A549 (cell line): ENCODE data around the gene CCNB1IP1. TPM values are rescaled to one million over a fixed set of nuclear protein-coding genes. Genes with fewer than 3 reads are reported as not detected.

Experiments
- ATAC-seq, 2 experiments: fragments of 200-7000 bp in 1 of 2; fragments of >200 bp in 1 of 2; cut with Nextera tagmentation in 1 of 2; cut with Tn5 transposase in 1 of 2; 3 replicates each; pipeline versions ENCODE4 v1.8.0 to v1.9.1; 2018 to 2020; ENCODE audit warnings: mild to moderate bottlenecking in 1 of 2, moderate library complexity in 1 of 2
- CTCF ChIA-PET: fragments of 300-600 bp; sonication (Branson Sonifier 250); formaldehyde crosslinking; extraction: SDS; loops from one replicate; lab custom pipeline; 2021; ENCODE audit warnings: antibody characterized with exemption, inconsistent platforms; lab: Yijun Ruan, JAX
- POLR2A ChIA-PET: fragments of 350-600 bp; formaldehyde crosslinking; extraction: SDS; loops from one replicate; lab custom pipeline; 2021; ENCODE audit warnings: antibody characterized with exemption, inconsistent platforms; lab: Yijun Ruan, JAX
- DNase-seq, 2 experiments: peaks; one replicate each; pipeline versions ENCODE4 v3.0.0 to v3.0.0-alpha.2; 2011 to 2016; ENCODE audit warnings: low read depth in 1 of 2, low spot score in 1 of 2
- FAIRE-seq: peaks from 2 replicates; lab custom pipeline; 2011; peaks lifted over from hg19 to GRCh38; lab: Jason Lieb, UNC
- H3K27ac ChIP-seq, 2 experiments: fragments of >200 bp; sonication (Bioruptor Twin); formaldehyde crosslinking; 3 replicates each; pipeline ENCODE4 v1.5.1; 2016 to 2017
- H3K4me1 ChIP-seq: fragments of >200 bp; sonication (Bioruptor Twin); formaldehyde crosslinking; 3 replicates; pipeline ENCODE4 v1.6.1; 2016
- H3K4me2 ChIP-seq: fragments of >200 bp; sonication (Bioruptor Twin); formaldehyde crosslinking; 3 replicates; pipeline ENCODE4 v1.6.1; 2016
- H3K4me3 ChIP-seq: fragments of >200 bp; sonication (Bioruptor Twin); formaldehyde crosslinking; 3 replicates; pipeline ENCODE4 v1.5.1; 2016
- H3K9me3 ChIP-seq: fragments of >200 bp; sonication (Bioruptor Twin); formaldehyde crosslinking; 3 replicates; pipeline ENCODE4 v1.6.1; 2016
- CBX2 ChIP-seq: fragments of 200-600 bp; sonication (generic); IDR thresholded peaks from 2 replicates; pipeline ENCODE4 v1.6.1; 2016; ENCODE audit warnings: low read depth, mild to moderate bottlenecking, borderline replicate concordance
- CEBPB ChIP-seq, 2 experiments: fragments of >200 bp in 1 of 2; sonication (Bioruptor Twin) in 1 of 2; formaldehyde crosslinking in 1 of 2; IDR thresholded peaks; 2 replicates each; pipeline ENCODE4 v1.6.1; 2012 to 2016
- CHD2 ChIP-seq: fragments of 150-350 bp; IDR thresholded peaks from 2 replicates; pipeline ENCODE4 v1.6.1; 2014; ENCODE audit warnings: low read length; ENCODE audit not compliant: partially characterized antibody
- EHMT2 ChIP-seq: fragments of 200-600 bp; sonication (generic); IDR thresholded peaks from 2 replicates; pipeline ENCODE4 v1.6.1; 2016; ENCODE audit warnings: antibody characterized with exemption, low read depth, mild to moderate bottlenecking, moderate library complexity
- EP300 ChIP-seq, 2 experiments: fragments of >200 bp; sonication (Bioruptor Twin); formaldehyde crosslinking; IDR thresholded peaks; 2 replicates in 1 of 2; 3 replicates in 1 of 2; pipeline ENCODE4 v1.6.1; 2016 to 2017
- FOSB ChIP-seq: fragments of 250-450 bp; sonication (Bioruptor Pico); IDR thresholded peaks from 2 replicates; pipeline ENCODE4 v1.5.0; 2020; ENCODE audit warnings: mild to moderate bottlenecking, moderate library complexity
- FOXS1 ChIP-seq: fragments of 250-450 bp; sonication (Bioruptor Pico); IDR thresholded peaks from 2 replicates; pipeline ENCODE4 v1.5.0; 2020; ENCODE audit warnings: mild to moderate bottlenecking, moderate library complexity
- GATA3 ChIP-seq: IDR thresholded peaks from 2 replicates; pipeline ENCODE4 v1.6.1; 2012; ENCODE audit warnings: borderline replicate concordance
- HDAC2 ChIP-seq: fragments of 200-600 bp; sonication (generic); IDR thresholded peaks from 2 replicates; pipeline ENCODE4 v1.6.1; 2016
- HOXB13 ChIP-seq: fragments of 250-450 bp; sonication (Bioruptor Pico); IDR thresholded peaks from 2 replicates; pipeline ENCODE4 v1.5.0; 2020; ENCODE audit warnings: low read depth, mild to moderate bottlenecking, moderate library complexity
- JUN ChIP-seq, 2 experiments: fragments of >200 bp; sonication (Bioruptor Twin); formaldehyde crosslinking; IDR thresholded peaks; 2 replicates in 1 of 2; 3 replicates in 1 of 2; pipeline ENCODE4 v1.6.1; 2016 to 2017
- KDM1A ChIP-seq: fragments of 200-600 bp; sonication (generic); IDR thresholded peaks from 2 replicates; pipeline ENCODE4 v1.6.1; 2016; ENCODE audit warnings: low read depth, mild to moderate bottlenecking
- MAFK ChIP-seq: fragments of 450-650 bp; IDR thresholded peaks from 2 replicates; pipeline ENCODE4 v1.6.1; 2014; ENCODE audit not compliant: partially characterized antibody
- NFE2L2 ChIP-seq: fragments of 150-350 bp; conservative IDR thresholded peaks from 2 replicates; pipeline ENCODE4 v1.6.1; 2014; ENCODE audit warnings: low read length
- PHF8 ChIP-seq: fragments of 200-600 bp; sonication (generic); IDR thresholded peaks from 2 replicates; pipeline ENCODE4 v1.6.1; 2016; ENCODE audit warnings: low read depth, mild to moderate bottlenecking, antibody characterized with exemption, moderate library complexity, borderline replicate concordance
- POLR2A ChIP-seq: IDR thresholded peaks from 2 replicates; pipeline ENCODE4 v1.6.1; 2012; ENCODE audit warnings: mild to moderate bottlenecking, low read length
- RARB ChIP-seq: fragments of 250-450 bp; sonication (Bioruptor Pico); IDR thresholded peaks from 2 replicates; pipeline ENCODE4 v1.8.0; 2021; ENCODE audit warnings: mild to moderate bottlenecking, moderate library complexity
- RFX5 ChIP-seq: fragments of 450-650 bp; IDR thresholded peaks from 2 replicates; pipeline ENCODE4 v1.7.1; 2014; ENCODE audit warnings: antibody characterized with exemption, mild to moderate bottlenecking, moderate library complexity
- RNF2 ChIP-seq: fragments of 200-600 bp; sonication (generic); IDR thresholded peaks from 2 replicates; pipeline ENCODE4 v1.6.1; 2016; ENCODE audit warnings: low read depth, mild to moderate bottlenecking, antibody characterized with exemption, moderate library complexity, borderline replicate concordance
- SMC3 ChIP-seq: fragments of >200 bp; sonication (Bioruptor Twin); formaldehyde crosslinking; IDR thresholded peaks from 3 replicates; pipeline ENCODE4 v1.6.1; 2018; ENCODE audit warnings: inconsistent platforms
- SREBF2 ChIP-seq: fragments of 450-650 bp; IDR thresholded peaks from 2 replicates; pipeline ENCODE4 v1.6.1; 2014; ENCODE audit warnings: mild to moderate bottlenecking, moderate library complexity
- TFCP2L1 ChIP-seq: fragments of 250-450 bp; sonication (Bioruptor Pico); IDR thresholded peaks from 2 replicates; pipeline ENCODE4 v1.5.0; 2021; ENCODE audit warnings: mild to moderate bottlenecking
- ZFP36 ChIP-seq: fragments of 450-650 bp; IDR thresholded peaks from 2 replicates; pipeline ENCODE4 v1.6.1; 2014; ENCODE audit warnings: borderline replicate concordance; ENCODE audit not compliant: partially characterized antibody
- ZNF302 ChIP-seq: fragments of 250-450 bp; sonication (Bioruptor Pico); IDR thresholded peaks from 2 replicates; pipeline ENCODE4 v1.9.0; 2021; ENCODE audit warnings: inconsistent platforms, mild to moderate bottlenecking, moderate library complexity
- WGBS: methylation state at CpG from one replicate; pipeline ENCODE4 v1.1.6; 2017; ENCODE audit errors: missing lambda C conversion rate; 5-methylcytosine and 5-hydroxymethylcytosine counted together
- polyA plus RNA-seq, 4 experiments: library from polyadenylated mRNA; depleted of rRNA in 3 of 4; stranded (reverse); fragments of >200 nt; fragmentation: RNase III in 1 of 4; extraction: RNeasy Plus Mini Kit Qiagen cat#74134 plus additional on column Dnase treatment in 1 of 4; gene quantifications; 2 replicates in 3 of 4; 3 replicates in 1 of 4; pipeline ENCODE4 v1.2.3, GENCODE V29; 2011 to 2017
- TF ChIP-seq, protein P1 (sequence below): IDR thresholded peaks from 2 replicates; pipeline ENCODE4 v1.6.1; 2012; ENCODE audit warnings: low read depth, borderline replicate concordance
- TF ChIP-seq, protein P2 (sequence below): IDR thresholded peaks from 2 replicates; pipeline ENCODE4 v1.6.1; 2012
- TF ChIP-seq, protein P3 (sequence below): fragments of >200 bp; sonication (Bioruptor Twin); formaldehyde crosslinking; IDR thresholded peaks from 3 replicates; pipeline ENCODE4 v1.5.1; 2016
- TF ChIP-seq, protein P4 (sequence below): fragments of >200 bp; sonication (Bioruptor Twin); formaldehyde crosslinking; IDR thresholded peaks from 2 replicates; pipeline ENCODE4 v1.6.1; 2016
- TF ChIP-seq, protein P5 (sequence below): fragments of 150-350 bp; IDR thresholded peaks from 2 replicates; pipeline ENCODE4 v1.6.1; 2014; ENCODE audit warnings: low read depth, mild to moderate bottlenecking, low read length
- TF ChIP-seq, protein P6 (sequence below): fragments of 200-600 bp; sonication (generic); IDR thresholded peaks from 2 replicates; pipeline ENCODE4 v1.6.1; 2016; ENCODE audit warnings: antibody characterized with exemption, mild to moderate bottlenecking, moderate library complexity

Gene CCNB1IP1
- polyA plus RNA-seq, 2 of the 4 experiments (the other 2 are of a cell fraction): 30.8 to 121 TPM

DNA sequence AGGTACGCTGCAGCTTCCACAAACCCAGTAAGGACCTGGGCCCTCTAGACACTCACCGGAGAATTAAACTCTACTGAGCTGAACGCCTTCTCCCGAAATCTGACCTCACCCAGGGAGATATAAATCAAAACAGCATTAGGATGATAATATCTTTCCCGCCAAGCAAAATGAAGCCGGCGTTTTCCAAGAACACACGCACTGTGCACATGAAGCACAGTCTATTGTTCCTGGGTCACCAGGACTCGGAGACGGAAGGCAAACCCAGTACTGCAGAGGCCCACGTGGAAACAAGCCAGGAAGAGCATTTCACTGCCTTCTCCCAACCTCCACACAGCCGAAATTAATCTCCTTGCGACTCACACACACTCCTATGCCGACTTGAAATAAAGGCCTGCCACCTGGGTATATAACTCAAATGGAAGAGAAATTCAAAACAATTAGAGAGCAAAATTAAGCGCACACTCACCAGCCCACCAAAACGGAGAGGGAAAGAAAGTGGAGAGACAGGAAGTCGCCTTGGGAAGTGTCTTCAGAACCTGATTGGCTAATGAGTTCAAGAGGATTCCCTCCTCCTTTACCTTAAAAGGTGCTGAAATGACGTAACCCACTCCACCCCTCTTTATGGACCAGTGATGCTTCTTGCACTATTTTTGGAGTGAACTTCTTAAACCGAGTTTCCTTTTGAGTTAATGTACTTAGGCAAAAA lies at the start of gene CCNB1IP1 (continued):
- TF ChIP-seq, protein P1, sequence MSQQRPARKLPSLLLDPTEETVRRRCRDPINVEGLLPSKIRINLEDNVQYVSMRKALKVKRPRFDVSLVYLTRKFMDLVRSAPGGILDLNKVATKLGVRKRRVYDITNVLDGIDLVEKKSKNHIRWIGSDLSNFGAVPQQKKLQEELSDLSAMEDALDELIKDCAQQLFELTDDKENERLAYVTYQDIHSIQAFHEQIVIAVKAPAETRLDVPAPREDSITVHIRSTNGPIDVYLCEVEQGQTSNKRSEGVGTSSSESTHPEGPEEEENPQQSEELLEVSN: peak; percentile 35; the same call in 1 of the 2 replicates
- TF ChIP-seq SREBF2: no peak
- TF ChIP-seq FOSB (CRISPR knock-in tag): no peak
- no peak for TF ChIP-seq RARB (CRISPR knock-in tag)
- peak in 1 of 2 experiments; percentile 65; a peak in 2 of 4 replicates for TF ChIP-seq CEBPB (IDR thresholded peaks at IDR 0.05)
- no peak for TF ChIP-seq GATA3
- TF ChIP-seq RNF2: no peak
- TF ChIP-seq MAFK: peak; percentile 17
- TF ChIP-seq CBX2: no peak
- TF ChIP-seq, protein P2, sequence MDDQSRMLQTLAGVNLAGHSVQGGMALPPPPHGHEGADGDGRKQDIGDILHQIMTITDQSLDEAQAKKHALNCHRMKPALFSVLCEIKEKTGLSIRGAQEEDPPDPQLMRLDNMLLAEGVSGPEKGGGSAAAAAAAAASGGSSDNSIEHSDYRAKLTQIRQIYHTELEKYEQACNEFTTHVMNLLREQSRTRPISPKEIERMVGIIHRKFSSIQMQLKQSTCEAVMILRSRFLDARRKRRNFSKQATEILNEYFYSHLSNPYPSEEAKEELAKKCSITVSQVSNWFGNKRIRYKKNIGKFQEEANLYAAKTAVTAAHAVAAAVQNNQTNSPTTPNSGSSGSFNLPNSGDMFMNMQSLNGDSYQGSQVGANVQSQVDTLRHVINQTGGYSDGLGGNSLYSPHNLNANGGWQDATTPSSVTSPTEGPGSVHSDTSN: no peak
- no peak for TF ChIP-seq EP300 (IDR thresholded peaks at IDR 0.05)
- TF ChIP-seq, protein P3, sequence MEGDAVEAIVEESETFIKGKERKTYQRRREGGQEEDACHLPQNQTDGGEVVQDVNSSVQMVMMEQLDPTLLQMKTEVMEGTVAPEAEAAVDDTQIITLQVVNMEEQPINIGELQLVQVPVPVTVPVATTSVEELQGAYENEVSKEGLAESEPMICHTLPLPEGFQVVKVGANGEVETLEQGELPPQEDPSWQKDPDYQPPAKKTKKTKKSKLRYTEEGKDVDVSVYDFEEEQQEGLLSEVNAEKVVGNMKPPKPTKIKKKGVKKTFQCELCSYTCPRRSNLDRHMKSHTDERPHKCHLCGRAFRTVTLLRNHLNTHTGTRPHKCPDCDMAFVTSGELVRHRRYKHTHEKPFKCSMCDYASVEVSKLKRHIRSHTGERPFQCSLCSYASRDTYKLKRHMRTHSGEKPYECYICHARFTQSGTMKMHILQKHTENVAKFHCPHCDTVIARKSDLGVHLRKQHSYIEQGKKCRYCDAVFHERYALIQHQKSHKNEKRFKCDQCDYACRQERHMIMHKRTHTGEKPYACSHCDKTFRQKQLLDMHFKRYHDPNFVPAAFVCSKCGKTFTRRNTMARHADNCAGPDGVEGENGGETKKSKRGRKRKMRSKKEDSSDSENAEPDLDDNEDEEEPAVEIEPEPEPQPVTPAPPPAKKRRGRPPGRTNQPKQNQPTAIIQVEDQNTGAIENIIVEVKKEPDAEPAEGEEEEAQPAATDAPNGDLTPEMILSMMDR: no peak
- no peak for TF ChIP-seq CHD2
- TF ChIP-seq PHF8: peak; percentile 57; the same call in 1 of the 2 replicates
- TF ChIP-seq, protein P4, sequence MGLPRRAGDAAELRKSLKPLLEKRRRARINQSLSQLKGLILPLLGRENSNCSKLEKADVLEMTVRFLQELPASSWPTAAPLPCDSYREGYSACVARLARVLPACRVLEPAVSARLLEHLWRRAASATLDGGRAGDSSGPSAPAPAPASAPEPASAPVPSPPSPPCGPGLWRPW: no peak
- no peak for TF ChIP-seq SMC3
- TF ChIP-seq ZNF302 (CRISPR knock-in tag): no peak
- TF ChIP-seq HOXB13 (CRISPR knock-in tag): no peak
- peak; percentile 36; the same call in 1 of the 2 replicates for TF ChIP-seq POLR2A
- TF ChIP-seq KDM1A: 0 out of 2 replicates have a peak, but pooled peaks have one; percentile 21
- no peak for TF ChIP-seq FOXS1 (CRISPR knock-in tag)
- TF ChIP-seq NFE2L2: no peak
- TF ChIP-seq HDAC2: no peak
- TF ChIP-seq, all 56 proteins: peak for 11

DNA sequence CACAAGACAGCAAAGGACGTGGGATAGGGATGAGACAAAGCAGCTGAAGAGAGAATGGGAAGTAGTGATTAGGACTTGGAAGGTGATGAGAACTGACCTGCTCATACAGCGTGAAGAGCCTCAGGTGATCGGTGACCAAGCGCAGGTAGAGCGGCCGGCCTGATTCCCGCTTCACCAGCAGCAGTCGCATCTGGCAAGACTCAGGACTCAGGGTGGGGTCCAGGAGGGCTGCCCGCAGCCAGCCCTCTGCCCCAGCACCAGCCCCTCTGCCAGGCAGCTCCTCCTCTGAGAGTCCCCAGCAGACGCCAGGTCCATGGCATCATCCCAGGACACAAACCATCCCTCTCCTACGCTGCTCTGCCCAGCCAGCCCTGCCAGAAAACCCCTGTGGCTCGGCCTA lies 49.4 kb upstream of the CCNB1IP1 start:
- H3K4me1 ChIP-seq: no peaks in the 10 kb centered on the region
- DNase-seq: no peak
- no peak overlapping the region for H3K4me2 ChIP-seq
- ChIA-PET CTCF (interaction anchor here (1.1 kb wide), 1 partner anchor 31 kb away, joined by 3 read pairs; no protein-coding TSS in a partner anchor), POLR2A (interaction anchor here (1.3 kb wide), 1 partner anchor 39 kb away, joined by 4 read pairs; the partner anchor contains the start of gene PARP2)
- H3K27ac ChIP-seq: no peak overlapping the region
- H3K9me3 ChIP-seq: no peaks in the 10 kb centered on the region
- WGBS: 91% methylated on average over 12 of the region's 12 CpGs
- no peak overlapping the region for H3K4me3 ChIP-seq
- no peak for FAIRE-seq
- ATAC-seq: no peak
- TF ChIP-seq, protein P5, sequence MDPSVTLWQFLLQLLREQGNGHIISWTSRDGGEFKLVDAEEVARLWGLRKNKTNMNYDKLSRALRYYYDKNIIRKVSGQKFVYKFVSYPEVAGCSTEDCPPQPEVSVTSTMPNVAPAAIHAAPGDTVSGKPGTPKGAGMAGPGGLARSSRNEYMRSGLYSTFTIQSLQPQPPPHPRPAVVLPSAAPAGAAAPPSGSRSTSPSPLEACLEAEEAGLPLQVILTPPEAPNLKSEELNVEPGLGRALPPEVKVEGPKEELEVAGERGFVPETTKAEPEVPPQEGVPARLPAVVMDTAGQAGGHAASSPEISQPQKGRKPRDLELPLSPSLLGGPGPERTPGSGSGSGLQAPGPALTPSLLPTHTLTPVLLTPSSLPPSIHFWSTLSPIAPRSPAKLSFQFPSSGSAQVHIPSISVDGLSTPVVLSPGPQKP: no peak
- TF ChIP-seq GATA3 (no peak), SMC3 (no peak), MAFK (no peak), PHF8 (no peak), POLR2A (no peak), TFCP2L1 (no peak), EHMT2 (no peak), ZFP36 (no peak), RFX5 (no peak), JUN (IDR thresholded peaks at IDR 0.05) (no peak)
- TF ChIP-seq, protein P6, sequence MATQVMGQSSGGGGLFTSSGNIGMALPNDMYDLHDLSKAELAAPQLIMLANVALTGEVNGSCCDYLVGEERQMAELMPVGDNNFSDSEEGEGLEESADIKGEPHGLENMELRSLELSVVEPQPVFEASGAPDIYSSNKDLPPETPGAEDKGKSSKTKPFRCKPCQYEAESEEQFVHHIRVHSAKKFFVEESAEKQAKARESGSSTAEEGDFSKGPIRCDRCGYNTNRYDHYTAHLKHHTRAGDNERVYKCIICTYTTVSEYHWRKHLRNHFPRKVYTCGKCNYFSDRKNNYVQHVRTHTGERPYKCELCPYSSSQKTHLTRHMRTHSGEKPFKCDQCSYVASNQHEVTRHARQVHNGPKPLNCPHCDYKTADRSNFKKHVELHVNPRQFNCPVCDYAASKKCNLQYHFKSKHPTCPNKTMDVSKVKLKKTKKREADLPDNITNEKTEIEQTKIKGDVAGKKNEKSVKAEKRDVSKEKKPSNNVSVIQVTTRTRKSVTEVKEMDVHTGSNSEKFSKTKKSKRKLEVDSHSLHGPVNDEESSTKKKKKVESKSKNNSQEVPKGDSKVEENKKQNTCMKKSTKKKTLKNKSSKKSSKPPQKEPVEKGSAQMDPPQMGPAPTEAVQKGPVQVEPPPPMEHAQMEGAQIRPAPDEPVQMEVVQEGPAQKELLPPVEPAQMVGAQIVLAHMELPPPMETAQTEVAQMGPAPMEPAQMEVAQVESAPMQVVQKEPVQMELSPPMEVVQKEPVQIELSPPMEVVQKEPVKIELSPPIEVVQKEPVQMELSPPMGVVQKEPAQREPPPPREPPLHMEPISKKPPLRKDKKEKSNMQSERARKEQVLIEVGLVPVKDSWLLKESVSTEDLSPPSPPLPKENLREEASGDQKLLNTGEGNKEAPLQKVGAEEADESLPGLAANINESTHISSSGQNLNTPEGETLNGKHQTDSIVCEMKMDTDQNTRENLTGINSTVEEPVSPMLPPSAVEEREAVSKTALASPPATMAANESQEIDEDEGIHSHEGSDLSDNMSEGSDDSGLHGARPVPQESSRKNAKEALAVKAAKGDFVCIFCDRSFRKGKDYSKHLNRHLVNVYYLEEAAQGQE: no peak
- TF ChIP-seq, protein P4: no peak
